GM12801 (cell line): ENCODE results near the gene VPS18.

Experiments used
- CTCF ChIP-seq: IDR thresholded peaks from one replicate; pipeline ENCODE4 v1.5.1; 2011; ENCODE audit warnings: control low read depth; ENCODE audit not compliant: insufficient read length; ENCODE audit errors: extremely low read depth

VPS18 gene

GRCh38 chr15:40937762-40938535 lies 43.7 kb downstream of the VPS18 start:
- TF ChIP-seq CTCF = no peak

GRCh38 chr15:40938536-40938870 lies 44.3 kb downstream of the VPS18 start:
- no peak for TF ChIP-seq CTCF

GRCh38 chr15:40940296-40940801 lies 46.1 kb downstream of the VPS18 start:
- no peak for TF ChIP-seq CTCF

- no peak for TF ChIP-seq CTCF
Observed at GRCh38 chr15:40941068-40941527, 46.8 kb downstream of the VPS18 start.

GRCh38 chr15:40941528-40942336 lies 47.5 kb downstream of the VPS18 start:
- TF ChIP-seq CTCF = no peak

GRCh38 chr15:40942337-40942854 lies 48.1 kb downstream of the VPS18 start:
- TF ChIP-seq CTCF = no peak

- TF ChIP-seq CTCF = no peak
Observed at GRCh38 chr15:40942878-40943277, 48.6 kb downstream of the VPS18 start.
